Natural killer cell (primary cell): ENCODE results near the gene TCTN1. TPM values are rescaled to one million over a fixed set of nuclear protein-coding genes. Genes with fewer than 3 reads are reported as not detected.

Experiments used
- ATAC-seq, 3 donors: fragments of 150-1000 bp in 2 of 3; fragments of 200-7000 bp in 1 of 3; cut with Tn5 transposase; 1 replicate in 1 of 3; 2 replicates in 2 of 3; pipeline ENCODE4 v1.10.0; 2021; ENCODE audit warnings: mild to moderate bottlenecking in 2 of 3, moderate library complexity in 2 of 3
- DNase-seq, 2 donors: peaks; one replicate each; pipeline versions ENCODE4 v3.0.0 to v3.0.0-alpha.2; 2013 to 2021; ENCODE audit warnings: mixed read lengths in 1 of 2
- H3K27ac ChIP-seq: one replicate; pipeline ENCODE4 v1.5.1; 2013; ENCODE audit warnings: mild to moderate bottlenecking, low read length
- H3K27me3 ChIP-seq: one replicate; pipeline ENCODE4 v1.6.1; 2013; ENCODE audit warnings: low read length; ENCODE audit not compliant: control insufficient read depth, insufficient read depth
- H3K36me3 ChIP-seq: one replicate; pipeline ENCODE4 v1.6.1; 2013; ENCODE audit warnings: low read length; ENCODE audit not compliant: control insufficient read depth, insufficient read depth
- H3K4me1 ChIP-seq: one replicate; pipeline ENCODE4 v1.6.1; 2013; ENCODE audit warnings: low read length; ENCODE audit not compliant: control insufficient read depth, insufficient read depth
- H3K4me3 ChIP-seq: one replicate; pipeline ENCODE4 v1.5.1; 2013; ENCODE audit warnings: low read length
- H3K9me3 ChIP-seq: one replicate; pipeline ENCODE4 v1.6.1; 2013; ENCODE audit warnings: low read length; ENCODE audit not compliant: control insufficient read depth, insufficient read depth
- H3K27ac Mint-ChIP-seq, 2 donors: one replicate each; pipeline ENCODE4 v1.8.0; 2022; ENCODE audit warnings: mild to moderate bottlenecking in 2 of 2, mixed read lengths in 2 of 2, moderate library complexity in 1 of 2
- H3K27me3 Mint-ChIP-seq, 2 donors: one replicate each; pipeline ENCODE4 v1.8.0; 2022; ENCODE audit warnings: low read depth in 2 of 2, mixed read lengths in 2 of 2
- H3K36me3 Mint-ChIP-seq: one replicate; pipeline ENCODE4 v1.8.0; 2022; ENCODE audit warnings: mixed read lengths
- H3K4me1 Mint-ChIP-seq, 2 donors: one replicate each; pipeline ENCODE4 v1.8.0; 2022; ENCODE audit warnings: mixed read lengths in 2 of 2
- H3K4me3 Mint-ChIP-seq: one replicate; pipeline ENCODE4 v1.8.0; 2022; ENCODE audit warnings: mild to moderate bottlenecking, moderate library complexity, mixed read lengths
- H3K9me3 Mint-ChIP-seq, 2 donors: one replicate each; pipeline ENCODE4 v1.8.0; 2022; ENCODE audit warnings: mixed read lengths in 2 of 2
- CTCF ChIP-seq: fragments of 200-600 bp; IDR thresholded peaks from one replicate; pipeline ENCODE4 v1.8.0; 2022; ENCODE audit warnings: antibody characterized with exemption
- WGBS: methylation state at CpG from one replicate; pipeline ENCODE4 v1.1.7; 2013; ENCODE audit warnings: missing lambda C conversion rate; ENCODE audit not compliant: insufficient coverage; 5-methylcytosine and 5-hydroxymethylcytosine counted together
- intact Hi-C: fragments of 100-400 bp; cut with micrococcal nuclease; formaldehyde crosslinking; loops from one replicate; pipeline ENCODE4 v1.14.2; 2022
- total RNA-seq, 4 donors: library from RNA; stranded (reverse); fragments of 120-200 nt in 1 of 4; gene quantifications; one replicate each; pipeline versions ENCODE4 v1.2.3 to v1.2.4, GENCODE V29; 2013 to 2022

The TCTN1 gene
- total RNA-seq, 3 donors from 2014 or later (not counting 1 experiment from before 2014, with no cell fraction given) = 4.3 to 6.6 (median 5.2) TPM

DNA sequence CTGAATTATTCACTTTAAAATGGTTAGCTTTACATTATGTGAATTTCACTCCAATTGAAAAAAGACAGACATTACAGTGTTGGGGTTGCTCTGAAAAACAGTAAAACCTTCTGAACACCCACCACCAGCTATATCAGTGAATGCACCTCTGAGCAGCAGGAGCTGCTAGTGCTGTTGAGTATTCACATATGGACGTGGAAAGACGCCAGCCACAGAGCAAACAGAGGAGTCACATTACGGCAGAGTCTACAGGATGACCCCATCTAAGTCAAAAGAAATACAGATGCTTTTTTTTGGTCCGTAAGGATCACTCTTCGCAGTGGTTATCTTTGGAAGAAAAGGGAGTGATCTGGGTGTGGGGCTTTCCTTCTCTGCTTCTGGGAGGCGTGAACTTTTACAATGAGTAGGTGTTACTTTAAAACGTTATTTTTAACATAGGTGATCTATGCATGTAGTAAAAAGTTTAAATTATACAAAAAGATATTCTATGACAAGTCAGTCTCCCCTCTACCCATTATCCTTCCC is 70.4 kb downstream of the TCTN1 start:
- Histone ChIP-seq H3K4me1 (peaks cover 49% of the 10 kb centered on the region), H3K27ac (no peak overlapping the region), H3K36me3 (peaks cover 5% of the 10 kb centered on the region), H3K27me3 (no peaks in the 10 kb centered on the region), H3K4me3 (no peak overlapping the region), H3K9me3 (no peaks in the 10 kb centered on the region)
- Mint-ChIP-seq H3K4me1 (peaks cover 41 to 56% of the 10 kb centered on the region in 2 donors), H3K27me3 (no peaks in the 10 kb centered on the region), H3K9me3 (no peaks in the 10 kb centered on the region), H3K4me3 (no peak overlapping the region), H3K36me3 (no peaks in the 10 kb centered on the region), H3K27ac (no peak overlapping the region)
- ATAC-seq = no peak
- 57% methylated on average over 5 of the region's 7 CpGs for WGBS
- intact Hi-C loops = no loop called here
- no peak for DNase-seq
- no peak for TF ChIP-seq CTCF

DNA sequence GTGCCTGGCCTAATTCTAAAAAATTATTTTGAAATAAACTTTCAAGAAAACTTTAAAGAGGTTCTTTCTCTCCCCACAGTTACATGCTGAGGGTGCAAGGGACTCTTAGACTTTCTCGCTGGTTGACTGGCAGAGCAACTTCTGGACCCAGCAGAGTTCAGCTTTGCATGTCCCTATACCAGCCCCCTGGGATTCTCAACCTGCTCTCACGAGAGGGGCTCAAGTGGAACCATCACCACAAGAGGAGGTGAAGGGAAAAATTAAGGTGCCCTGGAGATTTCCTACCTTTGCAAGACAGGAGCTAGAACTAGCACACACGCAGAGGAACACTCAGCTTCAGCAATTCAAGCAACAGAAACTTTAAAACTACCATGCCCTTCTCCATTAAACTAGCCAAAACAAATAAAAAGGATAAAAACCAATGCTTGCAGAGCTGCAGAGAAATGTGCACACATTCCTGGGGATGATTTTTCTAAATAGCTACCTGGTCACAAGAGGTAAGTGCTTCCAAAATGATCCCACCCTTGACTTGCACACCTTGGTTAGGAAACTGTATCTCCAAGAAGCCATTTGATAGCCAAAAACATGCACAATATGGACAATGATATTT is 72.5 kb downstream of the TCTN1 start:
- Mint-ChIP-seq H3K27ac (peak overlapping the region in 1 of 2 donors; percentile 31), H3K4me3 (peak overlapping the region; percentile 76), H3K27me3 (no peaks in the 10 kb centered on the region), H3K9me3 (no peaks in the 10 kb centered on the region), H3K36me3 (no peaks in the 10 kb centered on the region), H3K4me1 (peaks cover 46 to 59% of the 10 kb centered on the region in 2 donors)
- Histone ChIP-seq H3K4me1 (peaks cover 59% of the 10 kb centered on the region), H3K27ac (no peak overlapping the region), H3K4me3 (peak overlapping the region; percentile 77), H3K27me3 (no peaks in the 10 kb centered on the region), H3K9me3 (no peaks in the 10 kb centered on the region), H3K36me3 (peaks cover 3% of the 10 kb centered on the region)
- 63% methylated on average over 3 of the region's 3 CpGs for WGBS
- no peak for DNase-seq
- intact Hi-C loops = no loop called here
- no peak for TF ChIP-seq CTCF
- ATAC-seq = no peak

GRCh38 chr12:110687396-110688169 is 73.7 kb downstream of the TCTN1 start:
- no peak for TF ChIP-seq CTCF
- Histone ChIP-seq H3K9me3 (no peaks in the 10 kb centered on the region), H3K36me3 (peaks cover under 1% of the 10 kb centered on the region), H3K4me1 (peaks cover 59% of the 10 kb centered on the region), H3K27ac (no peak overlapping the region), H3K27me3 (no peaks in the 10 kb centered on the region), H3K4me3 (peak overlapping the region; percentile 77)
- WGBS = 77% methylated on average over 15 of the region's 15 CpGs
- no peaks in the 10 kb centered on the region for H3K9me3 Mint-ChIP-seq
- H3K4me3 Mint-ChIP-seq = peak overlapping the region; percentile 87
- no peaks in the 10 kb centered on the region for H3K27me3 Mint-ChIP-seq
- H3K4me1 Mint-ChIP-seq = peaks cover 41 to 61% of the 10 kb centered on the region in 2 donors
- DNase-seq = no peak
- no peak for ATAC-seq
- intact Hi-C loops = no loop called here
- no peaks in the 10 kb centered on the region for H3K36me3 Mint-ChIP-seq
- peak overlapping the region in 1 of 2 donors; percentile 31 for H3K27ac Mint-ChIP-seq
